HFF-Myc (cell line): Measurements from ENCODE around the gene ALLC.

Source experiments
- DNase-seq: peaks from one replicate; pipeline ENCODE4 v3.0.0-alpha.2; 2011; ENCODE audit warnings: low read depth; ENCODE audit errors: extremely low read depth
- H3K4me3 ChIP-seq: replicated peaks from 2 replicates; pipeline ENCODE4 v1.5.1; 2011; ENCODE audit warnings: low read depth, mild to moderate bottlenecking, control low read depth, low read length
- TF ChIP-seq, protein P1 (sequence below): IDR thresholded peaks from 2 replicates; pipeline ENCODE4 v1.5.1; 2012; ENCODE audit warnings: mild to moderate bottlenecking, low read depth, low read length, control low read depth; ENCODE audit errors: missing control alignments

Gene ALLC

DNA sequence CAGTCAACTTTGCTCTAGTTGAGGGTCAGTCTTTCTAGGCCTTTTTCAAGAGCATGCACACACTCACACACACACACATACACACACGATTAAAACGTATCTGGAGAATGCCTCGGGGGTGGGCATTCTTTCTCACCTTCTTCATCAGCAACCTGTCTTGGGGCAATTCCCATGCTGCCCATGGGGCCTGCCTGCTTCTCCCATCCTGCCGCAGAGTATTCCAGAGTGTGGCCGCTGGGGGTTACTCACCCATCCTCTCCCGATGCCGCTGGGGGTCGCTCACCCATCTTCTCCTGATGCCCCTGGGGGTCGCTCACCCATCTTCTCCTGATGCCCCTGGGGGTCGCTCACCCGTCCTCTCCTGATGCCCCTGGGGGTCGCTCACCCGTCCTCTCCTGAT, 10.8 kb upstream of the ALLC start:
- H3K4me3 ChIP-seq = no peak overlapping the region
- DNase-seq = no peak
- TF ChIP-seq, protein P1, sequence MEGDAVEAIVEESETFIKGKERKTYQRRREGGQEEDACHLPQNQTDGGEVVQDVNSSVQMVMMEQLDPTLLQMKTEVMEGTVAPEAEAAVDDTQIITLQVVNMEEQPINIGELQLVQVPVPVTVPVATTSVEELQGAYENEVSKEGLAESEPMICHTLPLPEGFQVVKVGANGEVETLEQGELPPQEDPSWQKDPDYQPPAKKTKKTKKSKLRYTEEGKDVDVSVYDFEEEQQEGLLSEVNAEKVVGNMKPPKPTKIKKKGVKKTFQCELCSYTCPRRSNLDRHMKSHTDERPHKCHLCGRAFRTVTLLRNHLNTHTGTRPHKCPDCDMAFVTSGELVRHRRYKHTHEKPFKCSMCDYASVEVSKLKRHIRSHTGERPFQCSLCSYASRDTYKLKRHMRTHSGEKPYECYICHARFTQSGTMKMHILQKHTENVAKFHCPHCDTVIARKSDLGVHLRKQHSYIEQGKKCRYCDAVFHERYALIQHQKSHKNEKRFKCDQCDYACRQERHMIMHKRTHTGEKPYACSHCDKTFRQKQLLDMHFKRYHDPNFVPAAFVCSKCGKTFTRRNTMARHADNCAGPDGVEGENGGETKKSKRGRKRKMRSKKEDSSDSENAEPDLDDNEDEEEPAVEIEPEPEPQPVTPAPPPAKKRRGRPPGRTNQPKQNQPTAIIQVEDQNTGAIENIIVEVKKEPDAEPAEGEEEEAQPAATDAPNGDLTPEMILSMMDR = no peak

DNA sequence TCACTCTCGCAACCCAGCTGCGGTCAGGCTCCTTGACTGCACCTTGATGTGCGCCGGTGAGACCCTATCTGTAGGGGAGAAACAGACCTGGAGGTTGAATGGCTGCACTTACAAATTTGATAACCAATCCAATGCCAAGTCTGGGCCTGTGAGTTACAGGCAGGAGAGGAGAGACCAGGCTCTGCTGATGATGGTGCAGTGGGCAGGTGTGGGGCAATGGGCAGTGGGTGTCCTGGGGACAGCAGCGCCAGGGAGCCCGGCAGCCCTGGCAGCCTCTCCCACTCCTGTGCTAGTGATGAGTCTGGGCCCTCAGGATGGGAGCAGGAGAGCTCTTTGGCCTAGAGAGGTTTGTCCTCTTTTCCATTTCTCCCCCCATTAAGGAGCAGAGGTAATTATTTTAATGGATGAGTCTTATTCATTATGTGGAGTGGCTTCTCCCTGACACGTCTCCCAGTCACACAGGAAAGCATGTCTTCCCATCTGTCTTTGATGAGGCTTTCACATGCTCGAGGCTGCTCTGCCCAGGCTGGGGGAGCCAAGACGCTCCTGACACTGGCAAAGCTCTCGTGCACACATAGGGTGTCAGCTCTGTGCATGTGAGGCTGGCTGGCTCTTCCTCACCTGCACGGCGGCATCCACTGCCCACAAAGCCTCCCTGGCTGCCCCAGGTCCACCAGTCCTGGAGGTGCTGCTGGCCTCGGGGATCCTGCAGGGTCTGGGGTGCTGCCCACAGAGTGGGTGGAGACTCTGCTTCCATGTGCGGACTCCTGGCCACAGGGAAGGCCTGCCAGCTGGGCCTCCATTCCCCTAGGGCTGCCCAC, 10.0 kb upstream of the ALLC start:
- TF ChIP-seq, protein P1 = no peak
- no peak for DNase-seq

DNA sequence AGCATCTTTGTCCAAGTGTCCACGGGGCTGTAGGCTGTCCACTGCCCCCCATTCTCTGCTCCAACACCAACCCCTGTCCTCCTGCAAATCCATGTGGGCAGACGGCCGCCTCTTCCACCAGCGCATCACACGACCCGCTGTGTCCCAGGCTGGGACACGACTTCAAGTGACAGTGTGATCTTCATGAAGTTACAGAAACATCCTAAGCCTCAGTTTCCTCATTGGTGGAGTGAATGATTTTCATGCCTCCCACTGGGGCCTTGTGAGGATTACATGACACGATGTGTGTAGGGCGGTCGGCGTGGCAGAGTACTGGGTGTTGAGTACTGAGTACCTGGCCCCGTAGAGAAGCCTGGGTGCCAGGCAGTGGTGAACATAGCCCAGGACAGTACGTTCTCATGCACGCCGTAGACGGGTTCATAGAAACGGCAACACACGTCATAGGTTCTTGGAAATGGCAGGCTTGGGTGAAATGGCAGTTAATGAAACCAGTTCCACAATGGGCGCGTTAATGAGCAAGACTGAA, 9.3 kb upstream of the ALLC start:
- DNase-seq = no peak
- H3K4me3 ChIP-seq = no peak overlapping the region
- TF ChIP-seq, protein P1 = no peak

More for the DNA sequence above, 10.0 kb upstream of the ALLC start:
- H3K4me3 ChIP-seq = no peak overlapping the region

DNA sequence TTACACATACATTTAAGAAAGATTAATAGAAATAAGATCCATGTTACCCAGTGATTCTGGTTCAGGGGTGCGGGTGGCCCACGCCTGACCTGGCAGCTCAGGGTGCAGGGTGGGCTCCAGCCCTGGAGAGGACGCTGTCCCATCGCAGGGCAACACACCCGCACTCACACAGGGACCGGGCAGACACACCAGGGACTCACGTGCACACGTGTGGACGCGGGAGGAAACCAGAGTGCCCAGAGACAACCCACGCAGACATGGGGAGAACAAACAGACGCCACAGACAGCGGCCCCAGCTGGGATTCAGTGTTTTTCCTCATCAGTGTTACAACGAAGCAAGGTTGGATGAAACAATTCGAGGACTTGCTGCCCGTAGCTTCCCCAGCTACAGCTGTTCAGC, 8.4 kb upstream of the ALLC start:
- TF ChIP-seq, protein P1 = no peak
- H3K4me3 ChIP-seq = no peak overlapping the region
- DNase-seq = no peak

DNA sequence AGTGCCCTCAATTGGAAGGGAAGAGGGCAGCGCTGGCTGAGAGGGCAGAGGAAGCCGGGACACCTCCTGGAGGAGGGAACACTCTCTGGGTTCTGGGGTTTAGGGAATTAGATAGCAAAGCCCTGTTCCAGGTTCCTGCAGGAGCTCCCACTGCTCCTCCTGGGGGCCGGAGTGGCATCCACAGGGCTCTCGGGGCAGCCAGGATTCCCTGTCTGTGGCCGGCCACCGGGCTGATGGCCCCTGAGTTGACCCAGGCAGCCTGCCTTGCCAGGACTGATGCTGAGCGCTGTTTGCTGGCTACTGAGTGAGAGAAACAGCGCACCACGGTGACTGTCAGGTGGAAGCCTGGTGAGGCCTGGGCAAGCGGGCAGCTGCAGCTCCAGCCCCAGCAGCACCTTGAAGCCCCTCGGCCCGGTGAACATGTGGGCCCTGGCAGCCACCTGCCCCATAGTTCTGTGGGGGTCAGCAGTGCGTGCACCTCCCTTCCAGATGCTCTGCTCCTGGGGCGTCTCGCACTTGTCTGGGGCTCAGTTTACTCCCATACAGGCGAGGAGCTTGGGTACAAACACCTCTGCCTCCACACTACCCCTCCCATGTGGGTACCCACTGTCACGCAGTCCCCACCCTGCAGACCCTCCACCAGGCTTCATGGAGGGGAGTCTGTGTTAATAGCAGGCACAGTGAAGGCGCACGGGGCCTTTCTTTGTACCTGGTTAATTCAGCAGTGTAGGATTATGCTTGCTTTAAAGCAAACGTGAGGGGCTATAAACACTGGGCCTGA, 7.7 kb upstream of the ALLC start:
- H3K4me3 ChIP-seq = no peak overlapping the region
- TF ChIP-seq, protein P1 = no peak
- no peak for DNase-seq

DNA sequence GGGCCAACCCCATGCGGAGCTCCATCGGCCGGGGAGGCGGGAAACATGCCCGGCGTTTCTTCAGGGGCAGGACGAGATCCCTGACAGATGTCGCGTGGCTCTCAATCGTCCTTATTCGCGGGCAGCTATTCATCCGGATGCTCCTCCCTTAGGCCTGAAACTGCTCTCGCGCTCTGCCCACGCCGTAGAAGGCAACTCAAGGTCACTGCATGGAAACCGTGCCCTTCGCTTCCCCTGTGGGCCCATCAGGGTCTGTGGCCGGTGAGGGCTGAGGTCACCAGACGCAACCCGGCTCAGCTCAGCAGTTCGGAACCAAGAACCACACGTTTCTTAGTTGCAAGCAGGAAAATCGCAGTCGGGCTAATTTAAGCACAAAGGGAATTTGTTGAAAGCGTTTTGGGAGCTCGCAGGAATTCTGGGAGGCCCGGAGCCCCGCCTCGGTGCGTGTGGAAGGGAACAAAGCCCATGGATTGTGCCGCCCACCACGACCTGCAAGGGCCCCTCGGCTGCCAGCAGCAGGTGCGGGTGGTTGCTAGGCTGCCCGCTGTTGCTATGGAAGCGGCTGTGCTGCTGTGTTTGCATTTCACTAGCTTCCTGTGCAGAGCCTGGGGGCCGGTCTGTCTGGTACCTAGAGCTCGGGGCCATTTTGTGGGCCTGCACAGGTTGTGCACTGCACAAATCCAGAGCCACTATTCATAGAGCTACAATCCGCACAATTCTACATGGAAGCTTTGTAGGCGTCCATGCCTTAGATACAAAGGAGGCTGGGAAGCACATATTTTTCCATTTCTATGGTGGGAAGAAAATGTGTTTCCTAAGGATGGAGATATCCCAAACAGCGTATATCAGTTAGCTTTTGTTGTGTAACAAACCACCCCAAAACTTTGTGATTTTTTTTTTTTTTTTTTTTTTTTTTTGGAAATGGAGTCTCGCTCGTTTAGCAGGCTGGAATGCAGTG, 6.0 kb upstream of the ALLC start:
- DNase-seq = no peak
- H3K4me3 ChIP-seq = no peak overlapping the region
- TF ChIP-seq, protein P1 = no peak
